ENCODE measurements around the gene CEACAM5.
"Not testable (repeated sequence)": the region's sequence is repeated elsewhere in the genome, so short reads cannot be mapped to it uniquely, and the experiment has no call there.

CEACAM5 gene

DNA sequence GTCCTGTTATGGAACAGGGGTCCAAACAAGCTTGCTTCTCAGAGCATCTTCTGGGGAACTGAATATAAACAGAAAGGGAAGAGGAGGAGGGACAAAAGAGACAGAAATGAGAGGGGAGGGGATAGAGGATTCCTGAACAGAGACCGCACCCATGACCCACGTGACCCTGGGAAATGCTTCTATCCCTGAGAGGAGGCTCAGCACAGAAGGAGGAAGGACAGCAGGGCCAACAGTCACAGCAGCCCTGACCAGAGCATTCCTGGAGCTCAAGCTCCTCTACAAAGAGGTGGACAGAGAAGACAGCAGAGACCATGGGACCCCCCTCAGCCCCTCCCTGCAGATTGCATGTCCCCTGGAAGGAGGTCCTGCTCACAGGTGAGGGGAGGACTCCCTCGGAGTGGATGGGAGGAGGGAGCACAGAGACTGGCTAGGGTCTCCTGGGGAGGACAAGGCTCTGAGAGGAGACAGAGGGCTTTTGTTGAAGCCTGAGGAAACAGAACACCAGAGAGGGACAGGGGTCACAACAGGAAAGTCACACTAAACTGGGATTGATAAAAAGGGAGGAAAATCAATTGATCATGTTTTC is 47.0 kb downstream of the CEACAM5 start, which contains the start of gene CEACAM6:
Gene CEACAM6 (plus strand): TSS at position 203 of the 586 bp plus-strand sequence. CDS start 109 bp downstream, at position 312.
- no peak within 1 kb of the TSS for H3K27ac ChIP-seq (ENCODE audit: insufficient read depth, low read depth, low read length, poor library complexity, severe bottlenecking)
- H3K27me3 ChIP-seq (ENCODE audit: control insufficient read depth, insufficient read depth, low read length, poor library complexity, severe bottlenecking), result peaks cover 5% of the 10 kb centered on the region
- H3K9me3 ChIP-seq (ENCODE audit: control insufficient read depth, low read length), result no peaks in the 10 kb centered on the region
- no peak within 1 kb of the TSS for H3K4me3 ChIP-seq (ENCODE audit: insufficient read depth, low read depth, low read length)
- no peaks in the 10 kb centered on the region for H3K36me3 ChIP-seq (ENCODE audit: control insufficient read depth, insufficient read depth, low read length)
- WGBS, 2 experiments, result 42 to 45% methylated on average over 3 of the region's 3 CpGs
- H3K4me1 ChIP-seq (ENCODE audit: control insufficient read depth, insufficient read depth, low read length), result no peaks in the 10 kb centered on the region

DNA sequence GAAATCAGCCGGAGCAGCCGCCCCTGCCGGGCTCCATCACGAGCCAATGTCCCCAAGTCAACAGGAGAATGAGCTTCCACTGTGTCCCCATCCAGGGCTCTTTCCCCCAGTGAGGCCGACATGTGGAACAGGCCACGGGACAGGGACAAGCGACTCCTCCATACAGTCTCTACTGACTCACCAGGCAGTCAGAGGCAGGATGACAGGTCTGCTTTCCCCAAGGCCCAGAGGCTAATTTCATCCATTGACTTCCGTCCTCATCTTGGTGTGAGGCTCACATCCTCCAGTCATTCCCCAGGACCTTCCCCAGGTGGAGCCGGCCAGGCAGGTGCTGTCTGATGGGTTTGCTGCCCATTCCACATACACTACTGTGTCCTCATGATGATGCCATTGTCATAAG is 50.4 kb downstream of the CEACAM5 start:
- peaks cover 24% of the 10 kb centered on the region for H3K27me3 ChIP-seq (ENCODE audit: control insufficient read depth, insufficient read depth, low read length, poor library complexity, severe bottlenecking)
- H3K9me3 ChIP-seq (ENCODE audit: control insufficient read depth, low read length), result no peaks in the 10 kb centered on the region
- H3K27ac ChIP-seq (ENCODE audit: insufficient read depth, low read depth, low read length, poor library complexity, severe bottlenecking), result no peak overlapping the region
- 77 to 82% methylated on average over 9 of the region's 9 CpGs for WGBS, 2 experiments
- no peaks in the 10 kb centered on the region for H3K36me3 ChIP-seq (ENCODE audit: control insufficient read depth, insufficient read depth, low read length)
- no peaks in the 10 kb centered on the region for H3K4me1 ChIP-seq (ENCODE audit: control insufficient read depth, insufficient read depth, low read length)
- H3K4me3 ChIP-seq (ENCODE audit: insufficient read depth, low read depth, low read length), result no peak overlapping the region

DNA sequence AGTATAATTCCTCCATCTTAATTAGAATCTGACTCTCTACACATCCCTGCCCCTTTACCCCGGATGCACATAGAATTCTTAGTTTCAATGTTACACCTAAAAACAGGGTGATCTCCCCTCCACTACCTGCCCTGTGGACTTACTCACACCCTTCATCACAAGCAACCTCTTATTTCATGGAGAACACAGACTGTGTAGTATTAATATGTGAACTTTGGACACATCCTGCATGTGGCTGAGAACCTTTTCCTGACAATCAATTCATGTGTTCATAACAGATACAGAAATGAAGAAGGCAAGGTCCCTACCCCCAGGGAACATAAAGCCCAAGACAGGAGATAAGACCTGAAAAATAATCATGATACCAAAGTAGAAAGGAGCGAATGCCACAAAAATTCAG is 58.7 kb downstream of the CEACAM5 start:
- Histone ChIP-seq H3K9me3 (ENCODE audit: control insufficient read depth, low read length) (no peaks in the 10 kb centered on the region), H3K27me3 (ENCODE audit: control insufficient read depth, insufficient read depth, low read length, poor library complexity, severe bottlenecking) (peaks cover 16% of the 10 kb centered on the region), H3K4me1 (ENCODE audit: control insufficient read depth, insufficient read depth, low read length) (no peaks in the 10 kb centered on the region), H3K4me3 (ENCODE audit: insufficient read depth, low read depth, low read length) (no peak overlapping the region), H3K36me3 (ENCODE audit: control insufficient read depth, insufficient read depth, low read length) (no peaks in the 10 kb centered on the region), H3K27ac (ENCODE audit: insufficient read depth, low read depth, low read length, poor library complexity, severe bottlenecking) (no peak overlapping the region)
- WGBS, 2 experiments, result 88 to 95% methylated on average over 2 of the region's 2 CpGs

DNA sequence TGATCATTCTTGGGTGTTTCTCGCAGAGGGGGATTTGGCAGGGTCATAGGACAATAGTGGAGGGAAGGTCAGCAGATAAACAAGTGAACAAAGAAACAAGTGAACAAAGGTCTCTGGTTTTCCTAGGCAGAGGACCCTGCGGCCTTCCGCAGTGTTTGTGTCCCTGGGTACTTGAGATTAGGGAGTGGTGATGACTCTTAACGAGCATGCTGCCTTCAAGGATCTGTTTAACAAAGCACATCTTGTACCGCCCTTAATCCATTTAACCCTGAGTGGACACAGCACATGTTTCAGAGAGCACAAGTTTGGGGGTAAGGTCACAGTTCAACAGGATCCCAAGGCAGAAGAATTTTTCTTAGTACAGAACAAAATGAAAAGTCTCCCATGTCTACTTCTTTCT is 59.7 kb downstream of the CEACAM5 start:
- H3K4me3 ChIP-seq (ENCODE audit: insufficient read depth, low read depth, low read length); H3K27ac ChIP-seq (ENCODE audit: insufficient read depth, low read depth, low read length, poor library complexity, severe bottlenecking); H3K27me3 ChIP-seq (ENCODE audit: control insufficient read depth, insufficient read depth, low read length, poor library complexity, severe bottlenecking); H3K36me3 ChIP-seq (ENCODE audit: control insufficient read depth, insufficient read depth, low read length); H3K9me3 ChIP-seq (ENCODE audit: control insufficient read depth, low read length); H3K4me1 ChIP-seq (ENCODE audit: control insufficient read depth, insufficient read depth, low read length): not testable (repeated sequence)
- WGBS, 2 experiments, result 54 to 64% methylated on average over 2 to 4 of the region's 5 CpGs

DNA sequence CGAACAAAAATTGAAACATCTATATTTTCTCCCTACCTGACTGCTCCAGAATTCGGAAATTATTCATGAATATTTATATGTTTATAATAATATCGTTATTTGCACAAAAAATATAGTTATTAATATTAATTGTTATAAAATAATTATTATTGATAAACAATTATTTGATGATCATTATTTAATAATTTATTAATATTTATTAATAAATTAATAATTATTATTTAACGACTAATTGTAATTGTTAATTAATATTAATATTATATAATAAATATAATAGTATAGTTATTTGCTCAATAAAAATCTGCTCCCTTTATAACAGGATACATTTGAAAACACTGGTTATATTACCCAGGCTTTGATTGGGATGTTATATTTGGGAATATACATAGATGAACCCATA is 61.2 kb downstream of the CEACAM5 start:
- Histone ChIP-seq H3K27ac (ENCODE audit: insufficient read depth, low read depth, low read length, poor library complexity, severe bottlenecking) (no peak overlapping the region), H3K9me3 (ENCODE audit: control insufficient read depth, low read length) (no peaks in the 10 kb centered on the region), H3K4me3 (ENCODE audit: insufficient read depth, low read depth, low read length) (no peak overlapping the region), H3K27me3 (ENCODE audit: control insufficient read depth, insufficient read depth, low read length, poor library complexity, severe bottlenecking) (no peaks in the 10 kb centered on the region), H3K36me3 (ENCODE audit: control insufficient read depth, insufficient read depth, low read length) (no peaks in the 10 kb centered on the region), H3K4me1 (ENCODE audit: control insufficient read depth, insufficient read depth, low read length) (no peaks in the 10 kb centered on the region)
- WGBS, 2 experiments, result 83 to 100% methylated on average over 1 of the region's 4 CpGs

DNA sequence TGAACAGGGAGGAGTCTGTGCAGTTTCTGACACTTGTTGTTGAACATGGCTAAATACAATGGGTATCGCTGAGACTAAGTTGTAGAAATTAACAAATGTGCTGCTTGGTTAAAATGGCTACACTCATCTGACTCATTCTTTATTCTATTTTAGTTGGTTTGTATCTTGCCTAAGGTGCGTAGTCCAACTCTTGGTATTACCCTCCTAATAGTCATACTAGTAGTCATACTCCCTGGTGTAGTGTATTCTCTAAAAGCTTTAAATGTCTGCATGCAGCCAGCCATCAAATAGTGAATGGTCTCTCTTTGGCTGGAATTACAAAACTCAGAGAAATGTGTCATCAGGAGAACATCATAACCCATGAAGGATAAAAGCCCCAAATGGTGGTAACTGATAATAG is 63.0 kb downstream of the CEACAM5 start:
- Histone ChIP-seq H3K4me3 (ENCODE audit: insufficient read depth, low read depth, low read length) (no peak overlapping the region), H3K9me3 (ENCODE audit: control insufficient read depth, low read length) (no peaks in the 10 kb centered on the region), H3K27ac (ENCODE audit: insufficient read depth, low read depth, low read length, poor library complexity, severe bottlenecking) (no peak overlapping the region), H3K27me3 (ENCODE audit: control insufficient read depth, insufficient read depth, low read length, poor library complexity, severe bottlenecking) (no peaks in the 10 kb centered on the region), H3K4me1 (ENCODE audit: control insufficient read depth, insufficient read depth, low read length) (no peaks in the 10 kb centered on the region), H3K36me3 (ENCODE audit: control insufficient read depth, insufficient read depth, low read length) (no peaks in the 10 kb centered on the region)
- 92 to 98% methylated on average over 2 of the region's 2 CpGs for WGBS, 2 experiments

DNA sequence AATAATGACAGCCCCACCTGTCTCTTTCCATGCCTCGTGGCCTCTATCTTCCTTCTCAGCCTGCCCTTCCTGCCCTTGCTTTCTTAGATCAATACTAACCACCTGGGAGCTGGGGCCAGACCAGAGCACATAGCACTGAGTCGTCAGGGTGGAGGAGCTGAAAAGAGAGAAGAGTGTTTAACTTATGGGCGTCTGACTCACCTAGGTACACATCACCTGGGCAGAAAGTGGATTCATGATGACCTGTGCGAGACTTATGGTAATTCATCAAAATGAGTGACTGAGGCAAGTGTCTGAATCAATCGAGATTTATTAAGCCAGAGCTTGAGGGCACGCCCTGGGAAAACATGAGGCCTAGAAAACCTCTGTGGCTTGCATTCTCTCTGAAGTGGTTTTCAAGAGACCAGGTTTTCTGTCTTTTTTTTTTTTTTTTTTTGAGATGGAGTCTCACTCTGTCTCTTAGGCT is 66.1 kb downstream of the CEACAM5 start:
- no peak overlapping the region for H3K4me3 ChIP-seq (ENCODE audit: insufficient read depth, low read depth, low read length)
- WGBS, 2 experiments, result 73 to 84% methylated on average over 6 of the region's 6 CpGs
- H3K27ac ChIP-seq (ENCODE audit: insufficient read depth, low read depth, low read length, poor library complexity, severe bottlenecking), result no peak overlapping the region
- no peaks in the 10 kb centered on the region for H3K36me3 ChIP-seq (ENCODE audit: control insufficient read depth, insufficient read depth, low read length)
- no peaks in the 10 kb centered on the region for H3K9me3 ChIP-seq (ENCODE audit: control insufficient read depth, low read length)
- H3K4me1 ChIP-seq (ENCODE audit: control insufficient read depth, insufficient read depth, low read length), result no peaks in the 10 kb centered on the region
- H3K27me3 ChIP-seq (ENCODE audit: control insufficient read depth, insufficient read depth, low read length, poor library complexity, severe bottlenecking), result no peaks in the 10 kb centered on the region

DNA sequence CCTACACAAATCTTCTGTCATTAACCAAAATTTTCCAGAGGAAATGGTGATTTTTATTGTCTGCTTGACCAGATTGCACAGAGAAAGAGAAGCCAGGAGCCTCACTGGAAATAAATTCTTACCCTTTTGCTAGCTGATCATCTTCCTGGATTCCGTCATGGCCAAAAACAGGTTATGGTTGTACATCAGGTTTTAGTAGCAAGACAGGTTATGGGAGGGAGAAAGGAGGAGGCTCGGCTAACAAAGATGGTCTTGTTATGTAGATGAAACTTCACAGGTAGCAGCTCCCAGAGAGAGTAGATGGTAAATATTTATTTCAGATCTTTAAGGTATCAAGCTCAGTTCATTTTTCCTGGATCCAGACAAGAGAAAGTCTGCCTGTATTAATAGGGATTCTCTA is 68.3 kb downstream of the CEACAM5 start:
- H3K27me3 ChIP-seq (ENCODE audit: control insufficient read depth, insufficient read depth, low read length, poor library complexity, severe bottlenecking), result no peaks in the 10 kb centered on the region
- no peak overlapping the region for H3K4me3 ChIP-seq (ENCODE audit: insufficient read depth, low read depth, low read length)
- no peaks in the 10 kb centered on the region for H3K4me1 ChIP-seq (ENCODE audit: control insufficient read depth, insufficient read depth, low read length)
- H3K27ac ChIP-seq (ENCODE audit: insufficient read depth, low read depth, low read length, poor library complexity, severe bottlenecking), result no peak overlapping the region
- H3K36me3 ChIP-seq (ENCODE audit: control insufficient read depth, insufficient read depth, low read length), result no peaks in the 10 kb centered on the region
- 71 to 84% methylated on average over 2 of the region's 2 CpGs for WGBS, 2 experiments
- no peaks in the 10 kb centered on the region for H3K9me3 ChIP-seq (ENCODE audit: control insufficient read depth, low read length)
